Adrenal gland (tissue), 12 donors: ENCODE measurements around the gene XCR1. TPM values are rescaled to one million over a fixed set of nuclear protein-coding genes. Genes with fewer than 3 reads are reported as not detected.

Source experiments
- DNase-seq, 7 donors: peaks; one replicate each; pipeline ENCODE4 v3.0.0-alpha.2; 2019 to 2020
- H3K27ac ChIP-seq, 5 donors: fragments of 200-600 bp; sonication (generic) in 4 of 5; 1 replicate in 3 of 5; 2 replicates in 2 of 5; pipeline versions ENCODE4 v1.5.1 to v1.8.0; 2016 to 2020; ENCODE audit warnings: mild to moderate bottlenecking in 1 of 5
- H3K27me3 ChIP-seq: fragments of 200-600 bp; 2 replicates; pipeline ENCODE4 v1.8.0; 2021
- H3K36me3 ChIP-seq, 2 donors: fragments of 200-600 bp; replicated peaks in 1 of 2; 1 replicate in 1 of 2; 2 replicates in 1 of 2; pipeline versions ENCODE4 v1.5.1 to v1.8.0; 2018 to 2022
- H3K4me1 ChIP-seq, 2 donors: fragments of 200-600 bp; replicated peaks in 1 of 2; 1 replicate in 1 of 2; 2 replicates in 1 of 2; pipeline versions ENCODE4 v1.5.1 to v1.8.0; 2018 to 2021
- H3K4me3 ChIP-seq, 4 donors: fragments of 200-600 bp; sonication (generic) in 3 of 4; one replicate each; pipeline ENCODE4 v1.5.1; 2016 to 2018
- H3K9me3 ChIP-seq, 3 donors: fragments of 200-600 bp; sonication (generic) in 1 of 3; replicated peaks in 1 of 3; 1 replicate in 2 of 3; 2 replicates in 1 of 3; pipeline versions ENCODE4 v1.5.1 to v1.8.0; 2016 to 2021
- CTCF ChIP-seq, 6 experiments: fragments of 450-650 bp in 4 of 6; fragments of 200-600 bp in 2 of 6; sonication (generic) in 1 of 6; IDR thresholded peaks; 1 replicate in 5 of 6; 2 replicates in 1 of 6; pipeline versions ENCODE4 v1.5.1 to v1.8.0; 2016 to 2021; ENCODE audit warnings: antibody characterized with exemption in 6 of 6, mild to moderate bottlenecking in 2 of 6, moderate library complexity in 1 of 6
- POLR2A ChIP-seq, 2 donors: fragments of 450-650 bp; IDR thresholded peaks; one replicate each; pipeline ENCODE4 v1.6.1; 2017; ENCODE audit warnings: antibody characterized with exemption in 2 of 2, mild to moderate bottlenecking in 2 of 2, moderate library complexity in 1 of 2
- WGBS, 4 donors: extraction: QIAGEN DNeasy Blood & Tissue Kit in 2 of 4; methylation state at CpG; one replicate each; pipeline versions ENCODE4 v1.1.5 to v1.1.7; 2013 to 2017; 5-methylcytosine and 5-hydroxymethylcytosine counted together
- intact Hi-C, 2 donors: fragments of 100-400 bp; cut with DNase I; formaldehyde crosslinking; loops; one replicate each; pipeline versions ENCODE4 v1.14.1 to v1.15.0; 2022 to 2023
- polyA plus RNA-seq, 3 donors: library from polyadenylated mRNA; stranded (reverse); fragments of 200-250 nt in 2 of 3; fragments of 350-450 nt in 1 of 3; fragmentation: Illumina TruSeq in 1 of 3; extraction: RNeasy Lipid Tissue Mini Kit (QIAGEN cat#74804) in 1 of 3; gene quantifications; one replicate each; pipeline ENCODE4 v1.2.3, GENCODE V29; 2013 to 2014
- total RNA-seq, 9 donors: library from RNA; depleted of rRNA in 4 of 9; stranded (reverse); fragments of >200 nt in 4 of 9; fragments of 120-200 nt in 1 of 9; fragmentation: NEBNext Ultra II Directional in 1 of 9; extraction: Animal tissue kit (Norgen Biotek cat#: 25700) in 1 of 9; gene quantifications; one replicate each; pipeline versions ENCODE4 v1.1.0 to v1.2.4, GENCODE V29; 2013 to 2023
- donor health status: healthy with polysubstance abuse.
- donor health status: Bipolar disorder and iron deficiency.
- donor health status: DM: yes; HTN: yes; CAD: no.
- donor health status: DM: no; HTN: no; CAD: no.
- donor health status: DM: no; HTN: no; CAD: no.
- donor health status: DM: yes; HTN: yes; CAD: no.

The XCR1 gene
- total and polyA plus RNA-seq, 12 donors = under 0.01 to 0.18 (median 0.13) TPM; not detected in 5

- Histone ChIP-seq H3K4me1 (peaks cover 4 to 44% of the 10 kb centered on the region in 2 donors), H3K36me3 (no peaks in the 10 kb centered on the region), H3K27me3 (no peaks in the 10 kb centered on the region), H3K27ac (peak overlapping the region in 4 of 5 donors; percentile 77 to 96 (median 88)), H3K4me3 (peak overlapping the region in 3 of 4 donors; percentile 82 to 99 (median 95)), H3K9me3 (no peaks in the 10 kb centered on the region)
- TF ChIP-seq CTCF (IDR thresholded peaks at IDR 0.05) = no peak
- no peak for TF ChIP-seq POLR2A (IDR thresholded peaks at IDR 0.05)
- intact Hi-C loops = no loop called here
- whole genome bisulfite sequencing, 4 donors = 9 to 12% (median 11%) methylated on average over 9 to 16 of the region's 16 CpGs
- DNase-seq = peak in 2 of 7 donors; percentile 34
Observed at GRCh38 chr3:45994419-45995235, 32.7 kb downstream of the XCR1 start.

GRCh38 chr3:45993421-45994027 is 33.8 kb downstream of the XCR1 start:
- WGBS, 4 donors = 79 to 85% (median 82%) methylated on average over 3 of the region's 3 CpGs
- intact Hi-C loops = no loop called here
- TF ChIP-seq CTCF (IDR thresholded peaks at IDR 0.05) (no peak), POLR2A (IDR thresholded peaks at IDR 0.05) (no peak)
- no peak overlapping the region for H3K4me3 ChIP-seq
- no peak for DNase-seq
- peaks cover 4 to 55% of the 10 kb centered on the region in 2 donors for H3K4me1 ChIP-seq
- no peaks in the 10 kb centered on the region for H3K36me3 ChIP-seq
- H3K27me3 ChIP-seq = no peaks in the 10 kb centered on the region
- peak overlapping the region in 2 of 5 donors; percentile 5 to 25 for H3K27ac ChIP-seq
- H3K9me3 ChIP-seq = no peaks in the 10 kb centered on the region

GRCh38 chr3:45992821-45993221 is 34.5 kb downstream of the XCR1 start:
- Histone ChIP-seq H3K36me3 (no peaks in the 10 kb centered on the region), H3K4me3 (no peak overlapping the region), H3K4me1 (peaks cover 7 to 62% of the 10 kb centered on the region in 2 donors), H3K27me3 (no peaks in the 10 kb centered on the region), H3K27ac (peak overlapping the region in 2 of 5 donors; percentile 5 to 25), H3K9me3 (no peaks in the 10 kb centered on the region)
- TF ChIP-seq CTCF (IDR thresholded peaks at IDR 0.05) (no peak), POLR2A (IDR thresholded peaks at IDR 0.05) (no peak)
- 65 to 84% (median 74%) methylated on average over 2 of the region's 2 CpGs for WGBS, 4 donors
- no peak for DNase-seq
- intact Hi-C loops = no loop called here

GRCh38 chr3:45992133-45992729 is 35.1 kb downstream of the XCR1 start:
- TF ChIP-seq CTCF (IDR thresholded peaks at IDR 0.05) = no peak
- TF ChIP-seq POLR2A (IDR thresholded peaks at IDR 0.05) = no peak
- intact Hi-C loops = no loop called here
- Histone ChIP-seq H3K4me3 (no peak overlapping the region), H3K27me3 (no peaks in the 10 kb centered on the region), H3K9me3 (no peaks in the 10 kb centered on the region), H3K27ac (peak overlapping the region in 2 of 5 donors; percentile 5 to 19), H3K4me1 (peaks cover 13 to 68% of the 10 kb centered on the region in 2 donors), H3K36me3 (no peaks in the 10 kb centered on the region)
- no peak for DNase-seq
- WGBS, 4 donors = 51 to 78% (median 68%) methylated on average over 2 of the region's 2 CpGs
